IMR-90 (cell line): Measurements from ENCODE around the gene B4GALNT3. TPM values are rescaled to one million over a fixed set of nuclear protein-coding genes. Genes with fewer than 3 reads are reported as not detected.

Experiments used
- ATAC-seq: fragments of 200-7000 bp; cut with Tn5 transposase; 2 replicates; pipeline ENCODE4 v1.9.1; 2020; ENCODE audit warnings: low read depth, mild to moderate bottlenecking, moderate library complexity
- BruUV-seq: library from RNA; stranded (reverse); fragments of 400-500 nt; replicated peaks from 2 replicates; lab custom pipeline; 2021; lab: Mats Ljungman, UMichigan
- CTCF ChIA-PET: fragments of 300-600 bp; formaldehyde crosslinking; extraction: SDS; loops from one replicate; lab custom pipeline; 2021; ENCODE audit warnings: antibody characterized with exemption; lab: Yijun Ruan, JAX
- POLR2A ChIA-PET: fragments of 300-600 bp; sonication (Branson Sonifier 250); formaldehyde crosslinking; loops from one replicate; lab custom pipeline; 2022; ENCODE audit warnings: antibody characterized with exemption; ENCODE audit not compliant: unreplicated experiment; lab: Charles Lee
- DNase-seq: peaks from one replicate; pipeline ENCODE4 v3.0.0; 2013
- H2AFZ ChIP-seq: replicated peaks from 2 replicates; pipeline ENCODE3; 2013; ENCODE audit warnings: low read length, mild to moderate bottlenecking; ENCODE audit not compliant: poor library complexity
- H2AK5ac ChIP-seq: 2 replicates; pipeline ENCODE4 v1.6.1; 2013; ENCODE audit warnings: low read depth, low read length, inconsistent platforms
- H2AK9ac ChIP-seq: replicated peaks from 2 replicates; pipeline ENCODE3; 2013; ENCODE audit warnings: mild to moderate bottlenecking, low read depth, low read length, moderate library complexity; ENCODE audit not compliant: poor library complexity
- H2BK120ac ChIP-seq: 2 replicates; pipeline ENCODE4 v1.6.1; 2013; ENCODE audit warnings: low read depth, low read length, inconsistent platforms
- H2BK15ac ChIP-seq: 3 replicates; pipeline ENCODE4 v1.6.1; 2013; ENCODE audit warnings: low read depth, low read length, inconsistent platforms
- H2BK20ac ChIP-seq: 2 replicates; pipeline ENCODE4 v1.6.1; 2013; ENCODE audit warnings: low read depth, mild to moderate bottlenecking, inconsistent platforms, low read length, moderate library complexity
- H2BK5ac ChIP-seq: 2 replicates; pipeline ENCODE4 v1.6.1; 2013; ENCODE audit warnings: mild to moderate bottlenecking, low read depth, low read length, inconsistent platforms; ENCODE audit not compliant: poor library complexity, severe bottlenecking
- H3K14ac ChIP-seq: replicated peaks from 2 replicates; pipeline ENCODE4 v1.6.1; 2013; ENCODE audit warnings: low read depth, low read length, inconsistent platforms
- H3K18ac ChIP-seq: 2 replicates; pipeline ENCODE4 v1.6.1; 2013; ENCODE audit warnings: low read depth, low read length, control low read depth
- H3K23ac ChIP-seq: 2 replicates; pipeline ENCODE4 v1.6.1; 2013; ENCODE audit warnings: low read depth, low read length, inconsistent platforms
- H3K27ac ChIP-seq: 2 replicates; pipeline ENCODE4 v1.5.1; 2013; ENCODE audit warnings: mild to moderate bottlenecking, control low read depth, low read length; ENCODE audit not compliant: insufficient read depth
- H3K27me3 ChIP-seq: 2 replicates; pipeline ENCODE4 v1.6.1; 2013; ENCODE audit warnings: low read length; ENCODE audit not compliant: control insufficient read depth, insufficient read depth
- H3K36me3 ChIP-seq: 2 replicates; pipeline ENCODE4 v1.6.1; 2013; ENCODE audit warnings: low read length, mixed read lengths; ENCODE audit not compliant: control insufficient read depth, insufficient read depth
- H3K4ac ChIP-seq: 2 replicates; pipeline ENCODE4 v1.6.1; 2013; ENCODE audit warnings: low read depth, low read length, inconsistent platforms
- H3K4me1 ChIP-seq: 2 replicates; pipeline ENCODE4 v1.6.1; 2013; ENCODE audit warnings: low read length, mixed read lengths; ENCODE audit not compliant: control insufficient read depth, insufficient read depth
- H3K4me2 ChIP-seq: 2 replicates; pipeline ENCODE4 v1.6.1; 2013; ENCODE audit warnings: low read depth, mild to moderate bottlenecking, control low read depth, low read length, moderate library complexity
- H3K4me3 ChIP-seq: 2 replicates; pipeline ENCODE4 v1.5.1; 2013; ENCODE audit warnings: low read depth, mild to moderate bottlenecking, control low read depth, low read length, moderate library complexity; ENCODE audit not compliant: insufficient read depth
- H3K56ac ChIP-seq: 2 replicates; pipeline ENCODE4 v1.6.1; 2013; ENCODE audit warnings: low read length, inconsistent platforms; ENCODE audit not compliant: insufficient read depth; ENCODE audit errors: extremely low read depth
- H3K79me1 ChIP-seq, 2 experiments: 2 replicates each; pipeline ENCODE4 v1.6.1; 2013; ENCODE audit warnings: low read length in 2 of 2, inconsistent platforms in 1 of 2, low read depth in 1 of 2
- H3K9ac ChIP-seq: 2 replicates; pipeline ENCODE4 v1.6.1; 2013; ENCODE audit warnings: low read depth, low read length, control low read depth
- H3K9me1 ChIP-seq: 2 replicates; pipeline ENCODE4 v1.6.1; 2013; ENCODE audit warnings: low read length, inconsistent platforms; ENCODE audit not compliant: insufficient read depth
- H3K9me3 ChIP-seq: 2 replicates; pipeline ENCODE4 v1.6.1; 2013; ENCODE audit warnings: low read length; ENCODE audit not compliant: control insufficient read depth, insufficient read depth
- H4K20me1 ChIP-seq: 2 replicates; pipeline ENCODE4 v1.6.1; 2013; ENCODE audit warnings: low read length, inconsistent platforms; ENCODE audit not compliant: insufficient read depth
- H4K5ac ChIP-seq: 2 replicates; pipeline ENCODE4 v1.6.1; 2013; ENCODE audit warnings: mild to moderate bottlenecking, low read depth, low read length, control low read depth
- H4K8ac ChIP-seq, 2 experiments: 2 replicates each; pipeline ENCODE4 v1.6.1; 2013; ENCODE audit warnings: low read depth in 2 of 2, low read length in 2 of 2, control low read depth in 1 of 2, inconsistent platforms in 1 of 2
- H4K91ac ChIP-seq: 2 replicates; pipeline ENCODE4 v1.6.1; 2013; ENCODE audit warnings: low read depth, low read length, inconsistent platforms; ENCODE audit not compliant: insufficient read depth
- BHLHE40 ChIP-seq: fragments of 150-350 bp; IDR thresholded peaks from 2 replicates; pipeline ENCODE4 v1.6.1; 2016; ENCODE audit warnings: mild to moderate bottlenecking, low read depth, low read length
- CEBPB ChIP-seq: IDR thresholded peaks from 2 replicates; pipeline ENCODE4 v1.6.1; 2012; ENCODE audit warnings: low read depth, low read length, improper control_type of control experiment
- CHD1 ChIP-seq: IDR thresholded peaks from 2 replicates; pipeline ENCODE4 v1.6.1; 2012; ENCODE audit warnings: low read depth, low read length, improper control_type of control experiment
- ELK1 ChIP-seq: fragments of 150-350 bp; IDR thresholded peaks from 2 replicates; pipeline ENCODE4 v1.6.1; 2016; ENCODE audit warnings: low read depth, mild to moderate bottlenecking, low read length, moderate library complexity, borderline replicate concordance
- MAFK ChIP-seq: IDR thresholded peaks from 2 replicates; pipeline ENCODE4 v1.6.1; 2012; ENCODE audit warnings: low read depth, low read length, improper control_type of control experiment
- POLR2A ChIP-seq: IDR thresholded peaks from 2 replicates; pipeline ENCODE4 v1.6.1; 2012; ENCODE audit warnings: mild to moderate bottlenecking, low read depth, low read length
- RAD21 ChIP-seq: IDR thresholded peaks from 2 replicates; pipeline ENCODE4 v1.6.1; 2012; ENCODE audit warnings: low read length, improper control_type of control experiment
- RFX5 ChIP-seq: IDR thresholded peaks from 2 replicates; pipeline ENCODE4 v1.8.0; 2012; ENCODE audit warnings: low read depth, mild to moderate bottlenecking, low read length, moderate library complexity
- SMC3 ChIP-seq: fragments of 150-350 bp; IDR thresholded peaks from 2 replicates; pipeline ENCODE4 v1.6.1; 2016; ENCODE audit warnings: low read depth, mild to moderate bottlenecking, antibody characterized with exemption, low read length, moderate library complexity
- WGBS, 2 experiments: methylation state at CpG; one replicate each; pipeline versions ENCODE4 v1.1.5 to v1.1.7; 2013; ENCODE audit warnings: missing lambda C conversion rate in 2 of 2; ENCODE audit not compliant: insufficient read length in 1 of 2; ENCODE audit errors: extremely low coverage in 2 of 2; 5-methylcytosine and 5-hydroxymethylcytosine counted together
- dilution Hi-C: fragments of 300-500 bp; cut with HindIII; formaldehyde crosslinking; loops from one replicate; pipeline ENCODE4 v1.14.3; 2018; ENCODE audit warnings: low sequenced_read_pairs; ENCODE audit not compliant: unreplicated experiment
- in situ Hi-C: fragments of 300-500 bp; cut with MboI; formaldehyde crosslinking; loops from 3 replicates; pipeline ENCODE4 v1.14.3; 2019; ENCODE audit warnings: low sequenced_read_pairs, inconsistent platforms, mixed read lengths
- intact Hi-C: fragments of 100-400 bp; cut with micrococcal nuclease; formaldehyde crosslinking; loops from 2 replicates; pipeline ENCODE4 v1.10.0; 2022
- polyA plus RNA-seq, 3 experiments: library from polyadenylated mRNA; depleted of rRNA; stranded (reverse); fragments of >200 nt; gene quantifications; 2 replicates each; pipeline ENCODE4 v1.2.3, GENCODE V29; 2012; ENCODE audit warnings: low replicate concordance in 1 of 3
- total RNA-seq: library from RNA; depleted of rRNA; stranded (reverse); fragments of >200 nt; gene quantifications from 2 replicates; pipeline ENCODE4 v1.2.3, GENCODE V29; 2012

Gene B4GALNT3
- total and polyA plus RNA-seq, 2 of the 4 experiments (the other 2 are of a cell fraction): not detected

GRCh38 chr12:556498-556897, 96.8 kb downstream of the B4GALNT3 start:
- H3K23ac ChIP-seq: no peak overlapping the region
- no peak overlapping the region for H2BK15ac ChIP-seq
- H2AK5ac ChIP-seq: no peak overlapping the region
- H2AK9ac ChIP-seq: no peak overlapping the region
- H4K5ac ChIP-seq: no peak overlapping the region
- ChIA-PET POLR2A (no interaction called here), CTCF (interaction anchor here (0.6 to 1.6 kb wide), 2 partner anchors 9 to 37 kb away, joined by 3 read pairs; no protein-coding TSS in a partner anchor)
- no peak overlapping the region for H3K56ac ChIP-seq
- no peak overlapping the region for H2BK120ac ChIP-seq
- no peak for DNase-seq
- no peak overlapping the region for H4K8ac ChIP-seq
- in situ Hi-C loops: no loop called here
- no peaks in the 10 kb centered on the region for H3K36me3 ChIP-seq
- H3K4me3 ChIP-seq: no peak overlapping the region
- no peaks in the 10 kb centered on the region for H3K4me1 ChIP-seq
- dilution Hi-C loops: no loop called here
- H3K18ac ChIP-seq: no peak overlapping the region
- no TSS peak for BruUV-seq
- H3K4ac ChIP-seq: no peak overlapping the region
- no peaks in the 10 kb centered on the region for H3K79me1 ChIP-seq
- TF ChIP-seq ELK1 (no peak), POLR2A (no peak), SMC3 (no peak), MAFK (no peak), RAD21 (no peak), RFX5 (no peak), BHLHE40 (no peak), CHD1 (no peak), CEBPB (no peak)
- no peaks in the 10 kb centered on the region for H4K20me1 ChIP-seq
- ATAC-seq: no peak
- no peak overlapping the region for H3K4me2 ChIP-seq
- no peak overlapping the region for H3K27ac ChIP-seq
- no peak overlapping the region for H3K14ac ChIP-seq
- intact Hi-C loops: no loop called here
- H3K9me3 ChIP-seq: no peaks in the 10 kb centered on the region
- H2BK5ac ChIP-seq: no peak overlapping the region
- no peak overlapping the region for H2AFZ ChIP-seq
- H3K9ac ChIP-seq: no peak overlapping the region
- 76% methylated on average over 11 of the region's 20 CpGs; no CpG with 5 or more reads in 1 of the 2 experiments for WGBS, 2 experiments
- no peak overlapping the region for H2BK20ac ChIP-seq
- no peak overlapping the region for H4K91ac ChIP-seq
- peaks cover 77% of the 10 kb centered on the region for H3K27me3 ChIP-seq
- no peaks in the 10 kb centered on the region for H3K9me1 ChIP-seq
